ENCODE measurements around the gene SLC22A17. TPM values are rescaled to one million over a fixed set of nuclear protein-coding genes. Genes with fewer than 3 reads are reported as not detected.

SLC22A17 gene
- total and polyA plus RNA-seq, 9 of the 15 experiments (the other 6 are each of a cell fraction or from before 2014, with no cell fraction given), result 0.07 to 0.09 TPM; not detected in 7

- TF ChIP-seq ZNF41 (CRISPR knock-in tag; conservative IDR thresholded peaks at IDR 0.05) (no peak), NR4A1 (CRISPR knock-in tag; IDR thresholded peaks at IDR 0.05) (no peak), NR4A1 (tag; IDR thresholded peaks at IDR 0.05) (no peak), NFATC3 (IDR thresholded peaks at IDR 0.05) (no peak), ZNF668 (CRISPR knock-in tag; IDR thresholded peaks at IDR 0.05) (no peak), MIER1 (IDR thresholded peaks at IDR 0.05; ENCODE audit: low read depth) (no peak), FOXJ3 (CRISPR knock-in tag; IDR thresholded peaks at IDR 0.05) (no peak), PURB (CRISPR knock-in tag; IDR thresholded peaks at IDR 0.05; ENCODE audit: low read depth) (no peak), GABPA (tag; conservative IDR thresholded peaks at IDR 0.05; ENCODE audit: low read depth) (no peak), XRCC3 (IDR thresholded peaks at IDR 0.05) (no peak), BCLAF1 (IDR thresholded peaks at IDR 0.05; ENCODE audit: borderline replicate concordance in 1 of 2, control insufficient read depth in 1 of 2, low read depth in 2 of 2, low read length in 1 of 2) (no peak), ZNF589 (CRISPR knock-in tag; IDR thresholded peaks at IDR 0.05; ENCODE audit: low read depth) (no peak), KDM4B (IDR thresholded peaks at IDR 0.05; ENCODE audit: borderline replicate concordance in 2 of 2, low read depth in 1 of 2) (0 out of 4 replicates have a peak, but pooled peaks of 1 of the 2 experiments have one; percentile 5), E2F1 (CRISPR knock-in tag; IDR thresholded peaks at IDR 0.05) (no peak), NCOA6 (IDR thresholded peaks at IDR 0.05) (no peak), ZNF347 (CRISPR knock-in tag; IDR thresholded peaks at IDR 0.05; ENCODE audit: low read depth) (no peak), ELF4 (CRISPR knock-in tag; IDR thresholded peaks at IDR 0.05) (peak; percentile 27; the same call in 1 of the 2 replicates), ZNF175 (CRISPR knock-in tag; IDR thresholded peaks at IDR 0.05; ENCODE audit: low read depth) (no peak), TRIM25 (IDR thresholded peaks at IDR 0.05; ENCODE audit: borderline replicate concordance) (no peak), POLR3A (IDR thresholded peaks at IDR 0.05; ENCODE audit: borderline replicate concordance, extremely low read depth, insufficient read depth, insufficient read length) (no peak), GABPB1 (CRISPR knock-in tag; IDR thresholded peaks at IDR 0.05) (no peak), HES1 (IDR thresholded peaks at IDR 0.05; ENCODE audit: low read depth) (no peak)
Observed at GRCh38 chr14:23300687-23301223, 51.9 kb downstream of the SLC22A17 start (continued).
